Activated CD8-positive, alpha-beta memory T cell treated with anti-CD3 and anti-CD28 coated beads, Interleukin-2, amount 50 U/mL, for 1 hour (primary cell): ENCODE data around the gene CXCR5.
"Not testable (repeated sequence)": the region's sequence is repeated elsewhere in the genome, so short reads cannot be mapped to it uniquely, and the experiment has no call there.

Experiments used
- DNase-seq: peaks from one replicate; pipeline ENCODE4 v3.0.0-alpha.2; 2020; ENCODE audit errors: extremely low read depth

The CXCR5 gene, protein sequence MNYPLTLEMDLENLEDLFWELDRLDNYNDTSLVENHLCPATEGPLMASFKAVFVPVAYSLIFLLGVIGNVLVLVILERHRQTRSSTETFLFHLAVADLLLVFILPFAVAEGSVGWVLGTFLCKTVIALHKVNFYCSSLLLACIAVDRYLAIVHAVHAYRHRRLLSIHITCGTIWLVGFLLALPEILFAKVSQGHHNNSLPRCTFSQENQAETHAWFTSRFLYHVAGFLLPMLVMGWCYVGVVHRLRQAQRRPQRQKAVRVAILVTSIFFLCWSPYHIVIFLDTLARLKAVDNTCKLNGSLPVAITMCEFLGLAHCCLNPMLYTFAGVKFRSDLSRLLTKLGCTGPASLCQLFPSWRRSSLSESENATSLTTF

DNA sequence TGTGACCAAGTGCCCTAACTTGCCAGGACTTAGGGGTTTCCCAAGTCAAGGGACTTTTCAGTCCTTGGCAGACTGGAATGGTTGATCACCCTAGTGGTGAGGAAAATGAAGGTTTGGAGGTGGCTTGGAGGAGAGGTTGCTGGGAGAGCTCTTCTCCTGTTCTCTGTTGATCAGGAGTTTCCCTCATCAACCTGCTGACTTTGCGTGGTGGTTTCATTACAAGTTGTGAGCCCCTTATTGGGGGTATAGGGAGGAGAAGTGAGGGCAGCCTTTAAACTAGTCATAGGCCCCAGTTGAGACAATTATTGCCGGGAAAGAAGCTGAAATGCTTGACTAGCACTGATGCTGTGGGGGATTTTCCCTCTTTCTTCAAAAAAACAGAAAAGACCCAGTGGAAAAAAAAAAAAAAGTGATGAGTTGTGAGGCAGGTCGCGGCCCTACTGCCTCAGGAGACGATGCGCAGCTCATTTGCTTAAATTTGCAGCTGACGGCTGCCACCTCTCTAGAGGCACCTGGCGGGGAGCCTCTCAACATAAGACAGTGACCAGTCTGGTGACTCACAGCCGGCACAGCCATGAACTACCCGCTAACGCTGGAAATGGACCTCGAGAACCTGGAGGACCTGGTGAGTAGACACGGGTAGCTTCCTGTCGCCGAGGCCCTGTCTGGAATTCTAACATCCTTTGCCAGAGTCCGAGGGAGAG lies at the start of gene CXCR5:
Gene CXCR5 (plus strand): TSS at position 525 of the 704 bp plus-strand sequence. CDS start 50 bp downstream, at position 575.
- no peak for DNase-seq

DNA sequence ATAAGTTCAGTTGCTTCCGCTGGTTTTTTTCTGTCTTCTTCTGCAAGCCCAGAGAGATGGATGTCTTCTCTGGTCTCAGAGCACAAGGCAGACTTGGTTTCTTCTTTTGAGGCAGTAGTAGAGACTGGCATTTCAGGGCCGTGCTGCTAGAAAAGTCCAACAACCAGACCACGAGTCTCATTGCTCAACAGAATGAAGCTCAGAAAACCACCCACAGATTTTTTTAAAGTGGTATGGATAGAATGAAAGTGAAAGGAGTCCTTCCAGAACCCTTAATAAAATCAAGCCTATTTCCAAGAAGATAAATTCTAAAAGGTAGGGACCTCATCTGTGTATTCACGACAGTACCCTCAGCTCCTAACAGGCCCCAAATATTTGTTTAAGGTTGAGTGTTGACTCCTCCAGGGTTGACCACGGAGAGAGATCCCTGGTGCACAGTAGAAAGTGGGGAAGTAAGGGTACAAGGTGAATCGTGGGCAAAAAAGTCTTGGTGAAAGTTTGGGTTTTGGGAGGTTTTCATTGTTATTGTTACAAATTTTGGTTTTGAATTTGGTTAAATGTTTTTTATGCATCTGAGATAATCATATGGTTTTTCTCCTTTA lies 49.2 kb upstream of the CXCR5 start:
- DNase-seq = no peak

DNA sequence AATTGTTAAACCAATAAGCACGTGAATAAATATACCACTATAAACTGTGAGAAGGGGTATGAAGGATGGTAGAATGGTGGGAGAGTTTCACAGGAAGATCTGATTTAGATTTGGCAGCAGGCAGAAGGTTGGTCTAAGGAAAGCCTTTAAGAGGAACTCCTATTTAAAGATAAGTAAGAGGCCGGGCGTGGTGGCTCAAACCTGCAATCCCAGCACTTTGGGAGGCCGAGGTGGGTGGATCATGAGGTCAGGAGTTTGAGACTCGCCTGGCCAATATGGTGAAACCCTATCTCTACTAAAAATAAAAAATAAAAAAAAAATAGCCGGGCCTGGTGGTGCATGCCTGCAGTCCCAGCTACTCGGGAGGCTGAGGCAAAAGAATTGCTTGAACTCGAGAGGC lies 45.8 kb upstream of the CXCR5 start:
- no peak for DNase-seq

DNA sequence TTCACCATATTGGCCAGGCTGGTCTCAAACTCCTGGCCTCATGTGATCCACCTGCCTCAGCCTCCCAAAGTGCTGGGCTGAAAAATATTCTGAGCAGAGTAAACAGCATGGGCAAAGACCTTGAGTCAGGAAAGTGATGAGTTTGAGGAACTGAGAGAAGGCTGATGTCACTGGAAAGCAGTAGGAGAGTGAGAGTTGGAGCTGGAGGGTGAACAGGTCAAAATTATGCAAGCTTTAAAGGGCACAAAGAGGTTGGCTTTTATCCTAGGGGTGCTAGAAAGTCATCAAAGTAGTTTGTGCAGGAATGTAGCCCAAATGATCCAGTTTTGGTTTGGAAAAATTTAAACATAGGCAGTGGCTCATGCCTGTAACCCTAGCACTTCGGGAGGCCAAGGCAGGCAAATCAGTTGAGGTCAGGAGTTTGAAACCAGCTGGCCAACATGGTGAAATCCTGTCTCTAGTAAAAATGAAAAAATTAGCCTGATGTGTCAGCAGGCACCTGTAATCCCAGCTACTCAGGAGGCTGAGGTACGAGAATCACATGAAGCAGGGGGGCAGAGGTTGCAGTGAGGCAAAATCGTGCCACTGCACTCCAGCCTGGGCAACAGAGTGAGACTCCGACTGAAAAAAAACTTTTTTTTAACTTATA lies 44.7 kb upstream of the CXCR5 start:
- DNase-seq = no peak

DNA sequence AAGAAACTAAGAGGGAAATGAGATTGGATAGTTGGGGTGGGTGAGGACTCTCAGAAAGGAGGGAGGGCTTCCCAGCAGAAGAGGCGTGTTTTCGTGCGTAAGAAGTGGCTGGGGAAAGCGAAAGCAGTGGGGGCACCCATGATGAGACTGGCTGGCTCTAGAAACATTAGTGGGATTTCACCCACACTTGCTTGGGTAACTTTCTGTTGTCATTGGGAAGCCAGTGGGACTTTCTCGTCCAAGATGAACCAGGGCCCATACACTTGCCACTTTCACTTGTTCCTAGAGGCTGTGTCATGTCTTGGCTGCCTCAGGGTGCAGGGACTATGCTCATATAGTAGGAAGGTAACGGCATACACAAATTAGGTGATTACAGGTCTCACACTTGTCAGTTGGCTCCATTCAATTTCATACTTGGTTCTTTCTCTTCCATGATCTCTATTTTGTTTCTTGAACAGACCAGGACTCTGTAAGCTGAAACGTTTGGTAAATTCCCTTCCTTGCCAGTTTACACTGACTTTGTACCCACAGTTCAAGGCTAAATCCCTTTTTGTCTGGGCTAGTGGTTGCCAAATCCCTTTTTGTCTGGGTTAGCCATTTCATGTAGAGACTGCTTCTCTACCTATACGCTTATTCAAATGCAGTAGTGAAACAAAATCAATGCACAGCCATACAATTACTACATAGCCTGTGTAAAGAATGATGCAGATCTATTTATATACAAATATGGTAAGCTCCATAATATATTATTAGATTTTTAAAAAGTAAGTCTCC lies 42.0 kb upstream of the CXCR5 start:
- no peak for DNase-seq

DNA sequence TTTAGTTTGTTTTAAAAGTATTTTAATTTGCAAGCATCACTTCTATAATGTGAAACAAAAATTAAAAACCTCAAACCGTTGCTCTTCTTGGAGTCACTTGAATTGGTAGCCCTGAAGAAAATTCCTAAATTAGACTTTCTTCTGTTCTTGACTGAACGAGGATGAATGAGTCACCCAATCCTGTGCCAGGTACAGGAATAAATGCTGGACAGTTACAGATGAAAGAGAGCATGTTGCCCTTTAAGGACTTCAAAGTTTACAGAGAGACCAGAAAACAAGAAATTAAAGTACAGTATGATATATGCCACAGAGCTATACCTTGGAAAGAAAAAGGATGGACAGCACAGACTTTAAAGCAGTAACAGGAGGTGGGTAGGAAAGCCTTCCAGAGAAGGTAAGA lies 41.3 kb upstream of the CXCR5 start:
- DNase-seq = no peak

DNA sequence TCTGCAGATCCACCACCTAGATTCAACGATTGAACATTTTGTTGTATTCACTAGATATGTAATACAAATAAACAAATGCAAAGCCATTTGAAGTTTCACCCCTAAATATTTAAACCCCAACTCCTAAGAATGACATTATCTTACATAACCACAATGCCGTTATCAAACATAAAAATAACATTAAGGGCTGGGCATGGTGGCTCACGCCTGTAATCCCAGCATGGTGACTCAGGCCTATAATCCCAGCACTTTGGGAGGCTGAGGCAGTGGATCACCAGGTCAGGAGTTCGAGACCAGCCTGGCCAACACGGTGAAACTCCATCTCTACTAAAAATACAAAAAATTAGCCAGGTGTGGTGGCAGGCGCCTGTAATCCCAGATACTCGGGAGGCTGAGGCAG lies 40.8 kb upstream of the CXCR5 start:
- DNase-seq = not testable (repeated sequence)

DNA sequence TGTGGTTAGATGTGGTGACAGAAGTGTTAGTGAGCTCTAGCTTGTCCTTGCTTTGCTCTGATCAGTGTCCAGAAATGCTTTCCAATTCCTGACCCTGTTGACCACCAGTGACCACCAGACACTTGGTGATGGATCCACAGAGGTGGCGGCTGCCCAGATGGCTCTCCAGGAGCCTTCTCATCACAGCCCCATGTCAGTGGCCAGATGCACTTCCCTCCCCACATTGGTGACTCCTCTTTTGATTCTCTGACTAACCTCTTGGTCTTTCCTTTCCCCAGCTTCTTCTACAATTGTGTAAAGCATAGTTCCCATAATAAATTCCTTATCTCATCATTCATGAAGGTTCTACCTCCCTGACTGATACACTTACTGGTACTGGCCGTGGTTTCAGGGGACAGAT lies 40.1 kb upstream of the CXCR5 start:
- no peak for DNase-seq

DNA sequence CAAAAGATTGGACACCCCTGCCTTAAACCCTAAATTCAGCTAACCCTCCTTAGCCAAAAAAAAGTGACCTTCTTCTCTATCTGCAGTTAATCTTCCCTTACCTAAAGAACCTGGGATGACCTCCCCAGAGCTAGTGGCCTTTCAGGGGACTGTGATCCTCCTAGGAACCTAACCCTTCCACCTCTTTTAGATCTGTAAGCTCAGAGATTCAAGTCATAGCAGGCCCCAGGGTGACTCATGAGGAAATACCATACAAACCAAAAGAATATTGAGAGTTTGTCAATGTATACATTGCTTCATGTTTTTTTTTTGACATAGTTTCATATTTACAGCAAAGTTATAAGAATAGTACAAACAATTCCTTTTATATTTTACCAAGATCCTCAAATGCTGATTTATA lies 38.3 kb upstream of the CXCR5 start:
- no peak for DNase-seq

DNA sequence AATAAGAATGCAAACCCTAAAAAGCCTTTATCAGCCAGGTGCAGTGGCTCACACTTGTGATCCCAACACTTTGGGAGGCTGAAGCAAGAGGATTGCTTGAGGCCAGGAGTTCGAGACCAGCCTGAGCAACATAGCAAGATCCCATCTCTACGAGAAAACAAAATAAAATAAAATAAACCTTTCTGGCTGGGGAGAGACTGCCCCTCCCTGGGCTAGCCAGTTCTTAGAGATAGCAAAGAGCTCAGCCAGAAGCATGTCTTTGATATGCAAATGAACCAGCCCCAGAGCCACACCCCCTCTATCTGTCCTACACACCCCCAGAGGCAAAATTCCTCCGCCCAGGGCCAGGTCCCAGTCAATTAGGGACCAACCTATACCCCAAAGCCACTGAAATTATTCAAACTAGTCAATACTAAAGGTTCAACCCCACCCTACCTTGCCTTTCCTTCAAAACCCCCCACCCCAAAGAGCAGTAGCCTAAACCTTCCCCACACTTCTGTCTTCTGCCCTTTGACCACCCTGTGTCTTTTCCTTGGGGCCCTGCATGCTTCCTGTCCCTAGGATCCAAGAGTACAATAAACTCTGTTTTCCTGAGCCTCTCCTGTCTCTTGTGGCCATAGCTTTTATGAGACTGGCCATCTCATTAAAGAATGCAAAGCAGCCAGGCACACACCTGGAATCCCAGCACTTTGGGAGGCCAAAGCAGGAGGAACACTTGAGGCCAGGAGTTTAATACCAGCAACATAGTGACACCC lies 37.3 kb upstream of the CXCR5 start:
- DNase-seq = no peak

DNA sequence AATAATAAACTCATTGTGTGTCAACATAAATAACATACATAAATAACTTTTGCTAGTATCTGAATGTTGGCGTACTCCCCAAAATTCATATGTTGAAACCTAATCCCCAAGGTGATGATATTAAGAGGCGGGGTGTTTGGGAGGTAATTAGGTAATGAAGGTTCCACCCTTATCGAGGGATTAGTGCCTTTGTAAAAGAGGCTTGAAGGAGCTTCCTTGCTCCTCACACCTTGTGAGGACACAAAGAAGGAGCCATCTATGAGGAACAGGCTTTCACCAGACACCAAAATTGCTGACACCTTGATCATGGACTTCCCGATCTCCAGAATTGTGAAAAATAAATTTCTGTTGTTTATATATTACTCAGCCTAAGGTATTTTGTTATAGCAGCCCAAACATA lies 33.9 kb upstream of the CXCR5 start:
- DNase-seq = no peak

DNA sequence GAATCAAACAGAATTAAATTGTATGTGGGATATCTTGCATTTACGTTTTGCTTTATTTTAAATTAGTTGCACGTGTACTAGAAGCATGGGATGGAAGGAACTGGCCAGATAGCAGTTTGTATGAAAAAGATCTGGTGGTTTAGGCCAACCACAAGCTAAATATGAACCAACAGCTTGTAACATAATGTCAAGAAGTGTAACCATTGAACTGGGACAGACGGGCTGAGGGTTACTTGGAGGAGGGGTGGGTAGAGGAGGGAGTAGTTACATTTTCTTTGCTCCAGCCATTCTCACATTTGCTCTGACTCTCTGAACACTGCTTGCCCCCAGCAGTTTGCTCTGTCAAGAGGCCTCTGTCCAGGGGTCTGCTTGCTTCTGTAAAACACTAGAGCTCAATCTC lies 31.7 kb upstream of the CXCR5 start:
- DNase-seq = no peak

DNA sequence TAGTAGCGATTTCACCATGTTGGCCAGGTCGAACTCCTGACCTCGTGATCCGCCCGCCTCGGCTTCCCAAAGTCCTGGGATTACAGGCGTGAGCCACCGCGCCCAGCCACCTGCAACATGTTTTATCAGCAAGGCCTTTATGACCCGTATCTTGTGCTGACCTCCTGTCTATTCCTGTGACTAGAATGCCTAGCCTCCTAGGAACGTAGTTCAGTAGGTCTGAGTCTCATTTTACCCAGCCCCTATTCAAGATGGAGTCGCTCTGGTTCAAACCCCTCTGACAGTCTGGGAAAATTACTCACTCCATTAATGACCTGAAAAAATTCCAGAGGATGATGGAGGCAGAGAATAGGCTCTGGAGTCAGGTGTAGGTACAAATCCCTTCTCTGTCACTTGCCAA lies 30.0 kb upstream of the CXCR5 start:
- no peak for DNase-seq

DNA sequence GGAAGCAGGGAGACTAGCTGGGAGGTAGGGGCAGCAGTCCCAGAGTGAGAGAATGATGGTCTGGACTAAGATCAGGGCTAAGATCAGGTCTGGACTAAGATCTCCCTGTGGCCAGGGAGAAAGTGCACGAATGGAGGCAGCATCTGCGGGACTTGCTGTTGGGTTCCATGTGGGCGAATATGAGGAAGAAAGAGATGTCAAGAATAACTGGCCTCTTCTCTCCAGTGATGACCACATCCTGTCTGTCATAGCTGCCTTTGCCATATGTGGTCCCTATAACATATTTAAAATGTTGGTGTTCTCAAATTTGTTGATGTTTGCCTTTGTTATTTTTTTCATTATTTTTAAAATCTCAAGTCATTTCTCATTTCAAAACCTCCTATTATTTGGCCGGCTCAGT lies 27.4 kb upstream of the CXCR5 start:
- DNase-seq = no peak

DNA sequence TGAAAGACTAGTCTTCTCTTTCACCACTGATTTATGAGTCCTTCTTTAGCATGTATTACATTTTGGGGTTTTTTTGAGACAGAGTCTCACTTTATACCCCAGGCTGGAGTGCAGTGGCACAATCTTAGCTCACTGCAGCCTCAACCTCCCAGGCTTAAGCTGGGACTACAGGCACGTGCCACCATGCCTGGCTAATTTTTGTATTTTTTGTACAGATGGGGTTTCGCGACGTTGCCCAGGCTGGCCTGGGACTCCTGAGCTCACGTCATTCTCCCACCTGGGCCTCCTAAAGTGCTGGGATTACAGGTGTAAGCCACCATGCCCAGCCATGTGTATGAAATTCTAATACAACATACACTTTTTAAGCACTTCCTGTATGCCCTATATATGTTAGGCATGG lies 26.3 kb upstream of the CXCR5 start:
- no peak for DNase-seq

DNA sequence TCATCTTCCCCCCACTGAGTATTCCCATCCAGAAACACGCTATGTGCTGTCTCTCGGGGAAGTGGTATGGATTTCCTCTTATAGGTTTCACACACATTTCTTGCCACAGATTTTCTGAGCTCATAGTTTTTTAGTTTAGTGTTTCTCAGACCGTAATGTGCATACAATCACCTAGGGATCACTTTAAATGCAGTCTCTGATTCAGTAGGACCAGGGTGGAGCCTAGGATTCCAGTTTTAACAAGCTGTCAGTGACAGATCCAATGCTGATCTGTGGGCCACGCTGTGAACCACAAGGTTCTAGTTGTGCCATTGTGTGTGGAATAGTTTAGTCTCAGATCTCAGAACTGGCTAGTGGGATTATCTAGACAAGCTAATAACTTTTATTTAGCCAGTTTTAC lies 23.7 kb upstream of the CXCR5 start:
- no peak for DNase-seq

DNA sequence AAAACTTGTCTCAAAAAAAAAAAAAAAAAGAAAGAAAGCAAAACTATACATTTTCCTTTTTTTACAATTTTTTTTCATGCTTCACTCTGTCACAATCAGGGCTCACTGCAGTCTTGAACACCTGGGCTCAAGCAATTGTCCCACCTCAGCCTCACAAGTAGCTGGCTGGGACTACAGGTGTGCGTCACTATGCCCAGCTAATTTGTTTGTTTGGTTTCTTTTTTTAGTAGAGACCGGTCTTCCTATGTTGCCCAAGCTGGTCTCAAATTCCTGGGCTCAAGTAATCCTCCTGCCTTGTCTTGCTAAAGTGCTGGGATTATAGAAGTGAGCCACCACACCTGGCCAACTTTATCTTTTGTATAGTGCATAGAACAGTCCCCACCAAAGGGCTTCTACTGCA lies 15.0 kb upstream of the CXCR5 start:
- DNase-seq = no peak

DNA sequence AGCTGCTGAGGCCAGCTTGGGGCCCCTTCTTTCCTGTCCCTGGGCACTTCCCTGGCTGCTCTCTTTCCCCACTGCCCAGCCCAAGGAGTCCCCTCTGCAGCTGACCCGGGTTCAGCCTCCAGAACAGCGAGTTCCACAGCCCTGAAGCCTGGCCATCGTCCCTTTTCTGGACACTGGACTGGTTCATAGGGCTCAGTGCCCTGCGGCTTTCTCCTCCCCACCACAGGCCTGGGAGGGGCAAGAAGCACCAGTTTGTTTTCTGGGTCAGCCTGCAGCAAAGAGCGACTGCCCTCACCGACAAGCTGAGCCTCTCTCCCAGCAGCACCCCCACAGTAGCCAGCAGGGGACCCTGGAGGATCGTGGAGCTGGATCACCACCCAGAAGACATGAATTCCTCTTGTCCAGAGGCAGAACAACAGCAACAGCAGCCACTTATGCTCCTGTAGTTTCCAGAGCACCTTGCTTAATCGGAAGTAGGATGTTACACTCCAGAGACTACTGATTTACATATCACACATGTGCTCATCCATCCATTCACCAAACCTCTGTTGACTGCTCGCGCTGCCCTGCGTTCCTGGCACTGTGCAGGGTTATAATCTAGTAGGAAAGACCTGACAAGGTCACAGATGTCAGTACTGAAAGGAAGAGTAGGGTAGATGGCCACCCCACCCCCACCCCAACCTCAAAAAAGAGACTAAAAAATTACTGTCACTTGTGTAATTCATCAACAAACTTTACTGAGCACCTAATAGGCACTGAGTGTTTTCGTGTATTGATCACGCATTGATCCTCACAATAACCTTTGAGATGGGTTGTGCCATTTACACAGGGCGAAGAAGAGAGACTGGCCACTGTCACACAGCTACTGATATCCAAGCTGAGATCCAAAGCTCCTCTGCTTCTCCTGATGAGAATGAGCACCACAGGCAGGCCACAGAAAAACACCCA lies 13.0 kb upstream of the CXCR5 start:
- no peak for DNase-seq

DNA sequence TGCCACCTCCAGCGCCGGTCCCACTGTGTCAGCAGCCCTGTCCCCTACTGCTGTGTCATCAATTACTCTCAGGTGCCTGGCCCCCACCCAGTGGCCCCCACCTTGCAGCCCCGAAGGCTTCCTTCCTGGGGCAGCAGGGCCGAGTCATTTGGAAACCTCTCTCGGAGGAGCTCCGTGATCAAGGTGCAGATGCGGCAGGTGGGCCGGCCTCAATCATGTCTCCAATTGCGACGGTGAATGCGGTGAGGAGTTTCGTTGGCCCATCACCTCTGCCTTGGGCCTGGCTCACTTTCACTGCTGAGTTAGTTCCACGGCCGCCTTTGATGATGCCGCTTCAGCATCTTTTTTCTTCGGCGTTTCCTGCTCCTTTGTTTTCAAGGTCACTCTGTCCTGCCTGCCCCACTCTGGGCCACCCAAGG lies 11.3 kb upstream of the CXCR5 start:
- no peak for DNase-seq

DNA sequence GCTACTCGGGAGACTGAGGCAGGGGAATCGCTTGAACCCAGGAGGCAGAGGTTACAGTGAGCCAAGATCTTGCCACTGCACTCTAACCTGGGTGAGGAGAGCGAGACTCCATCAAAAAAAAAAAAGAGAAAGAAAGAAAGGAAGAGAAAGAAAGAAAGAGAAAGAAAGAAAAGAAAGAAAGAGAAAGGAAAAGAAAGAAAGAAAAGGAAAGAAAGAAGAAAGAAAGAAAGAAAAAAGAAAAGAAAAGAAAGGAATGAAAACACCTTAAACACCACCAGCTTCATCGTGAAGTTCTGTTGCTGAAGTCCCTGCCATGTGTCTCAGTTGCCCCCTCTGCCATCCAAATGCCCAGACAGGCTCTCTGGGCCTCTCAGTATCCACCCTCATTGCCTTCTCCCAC lies 9.9 kb upstream of the CXCR5 start:
- DNase-seq = no peak
